Measurements from ENCODE around the gene CEP68.

The CEP68 gene

GRCh38 chr2:65057391-65058052, 1.3 kb downstream of the CEP68 start:
- peak; percentile 60 for DNase-seq (ENCODE audit: low spot score)

DNA sequence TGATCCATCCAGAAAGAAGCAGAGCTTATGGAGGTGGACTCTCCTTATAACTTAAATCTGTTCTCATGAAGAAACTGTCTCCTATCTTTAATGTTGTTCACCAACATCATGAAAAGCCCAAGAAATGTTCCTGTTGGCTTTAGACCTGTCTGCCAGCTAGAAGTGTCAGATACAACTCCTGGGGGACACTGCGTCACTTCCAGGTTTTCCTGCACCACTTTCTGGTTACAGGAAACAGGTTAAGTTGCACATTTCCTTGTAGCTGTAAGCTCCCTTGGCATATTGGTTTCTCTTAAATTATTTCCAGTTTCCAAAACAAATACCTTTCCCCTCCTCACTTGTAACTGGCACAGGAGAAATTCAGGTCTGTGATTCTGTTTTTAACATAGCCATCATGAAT, 2.9 kb downstream of the CEP68 start:
- no peak for DNase-seq (ENCODE audit: low spot score)

DNA sequence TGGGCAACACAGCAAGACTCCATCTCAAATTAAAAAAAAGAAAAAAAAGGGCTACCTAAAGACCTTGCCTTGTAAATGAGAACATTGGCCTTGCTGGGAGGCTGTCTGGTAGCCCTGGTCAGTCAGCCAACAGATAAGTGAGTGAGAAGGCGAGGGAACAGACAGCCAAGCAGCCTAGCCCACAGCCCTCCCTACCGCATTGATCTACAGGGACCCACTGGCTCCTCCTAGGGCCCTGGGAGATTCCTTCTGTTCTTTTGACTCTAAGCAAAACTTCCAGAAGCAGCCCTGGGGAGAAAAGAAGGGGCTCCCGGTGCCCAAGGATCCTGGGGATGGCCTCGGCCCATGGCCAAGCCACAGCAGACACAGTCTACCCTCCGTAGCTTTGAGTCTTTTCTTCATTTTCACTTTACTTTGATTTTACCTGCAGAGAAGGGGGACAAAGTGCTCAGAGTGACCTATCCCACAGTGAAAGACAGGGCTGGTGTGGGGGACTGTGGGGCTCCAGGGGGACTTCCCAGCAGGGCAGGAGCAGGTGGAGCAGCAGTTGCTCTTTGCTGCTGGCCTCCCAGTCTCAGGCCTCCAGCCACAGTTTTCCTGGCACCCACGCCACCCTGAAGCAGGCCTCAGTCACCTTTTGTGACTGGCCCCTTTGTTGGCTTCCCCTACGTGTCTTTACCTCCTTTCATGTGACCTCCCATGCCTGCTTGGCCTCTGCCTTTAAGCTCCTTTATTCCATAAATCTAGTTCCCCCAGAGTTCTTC, 5.1 kb downstream of the CEP68 start:
- no peak for DNase-seq (ENCODE audit: low spot score)

DNA sequence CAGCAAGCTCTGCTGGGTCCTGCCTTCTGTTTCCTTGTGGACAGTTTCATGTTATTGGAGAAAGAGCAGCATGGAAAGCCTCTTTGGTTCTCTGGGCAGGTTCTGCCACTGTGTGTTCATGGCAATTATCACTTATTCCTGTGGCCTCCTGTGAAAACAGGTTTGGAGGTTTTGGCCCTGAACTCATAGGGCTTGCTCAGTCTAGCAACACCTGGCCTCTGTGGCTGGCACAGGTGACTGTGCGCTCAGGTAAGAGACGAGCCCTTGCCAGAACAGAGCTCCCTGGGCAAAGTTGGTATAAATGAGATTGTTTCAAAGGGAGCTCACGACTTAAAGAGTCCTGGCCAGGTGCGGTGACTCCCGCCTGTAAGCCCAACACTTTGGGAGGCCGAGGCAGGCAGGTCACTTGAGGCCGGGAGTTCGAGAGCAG, 5.7 kb downstream of the CEP68 start:
- no peak for DNase-seq (ENCODE audit: low spot score)

DNA sequence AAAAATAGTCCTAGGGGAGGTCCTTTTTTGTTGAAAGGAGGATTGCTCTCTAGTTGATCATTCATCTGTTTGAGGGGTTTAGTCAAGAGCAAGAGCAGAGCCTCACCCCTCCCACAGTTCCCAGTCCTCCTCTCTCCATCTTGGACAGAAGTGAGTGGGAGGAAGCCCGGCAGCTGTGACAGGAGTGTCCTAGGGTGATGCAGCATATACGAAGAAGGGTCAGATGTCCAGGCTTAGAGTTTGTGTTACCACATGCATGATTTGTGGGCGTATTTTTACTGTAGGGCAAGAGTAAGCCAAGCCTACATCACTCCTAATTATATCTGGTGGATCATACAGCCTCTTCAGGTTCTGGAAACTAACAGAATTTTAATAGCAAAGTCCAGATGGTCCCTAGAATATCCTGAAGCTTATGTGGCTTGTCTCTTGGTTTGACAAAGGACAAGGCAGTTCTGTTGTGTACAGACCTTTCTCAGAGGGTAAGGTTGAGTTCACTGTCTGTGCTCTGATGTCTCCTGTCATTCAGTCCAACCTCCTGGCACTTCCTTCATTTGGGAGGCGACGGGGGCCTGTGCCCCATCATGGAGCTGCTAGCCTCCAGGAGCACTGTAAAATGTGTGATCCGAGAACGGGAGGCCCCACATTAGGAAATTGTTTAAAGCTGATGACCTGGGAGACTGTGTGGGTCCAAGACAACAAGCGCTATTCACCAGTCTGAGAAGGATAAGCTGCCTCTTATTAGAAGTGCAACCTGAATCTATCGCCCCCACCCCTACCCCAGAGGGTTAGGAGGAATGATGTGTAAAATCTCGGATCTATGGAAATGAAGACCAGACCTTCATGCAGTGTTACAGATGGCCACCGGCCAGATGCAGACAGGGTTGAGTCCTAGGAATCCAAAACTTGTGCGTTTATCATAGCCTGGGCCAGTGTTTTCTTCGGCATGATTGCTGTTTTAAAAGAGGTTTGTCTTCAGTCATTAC, 6.9 kb downstream of the CEP68 start:
- no peak for DNase-seq (ENCODE audit: low spot score)

GRCh38 chr2:65064728-65065552, 8.7 kb downstream of the CEP68 start:
- peak; percentile 62 for DNase-seq (ENCODE audit: low spot score)

DNA sequence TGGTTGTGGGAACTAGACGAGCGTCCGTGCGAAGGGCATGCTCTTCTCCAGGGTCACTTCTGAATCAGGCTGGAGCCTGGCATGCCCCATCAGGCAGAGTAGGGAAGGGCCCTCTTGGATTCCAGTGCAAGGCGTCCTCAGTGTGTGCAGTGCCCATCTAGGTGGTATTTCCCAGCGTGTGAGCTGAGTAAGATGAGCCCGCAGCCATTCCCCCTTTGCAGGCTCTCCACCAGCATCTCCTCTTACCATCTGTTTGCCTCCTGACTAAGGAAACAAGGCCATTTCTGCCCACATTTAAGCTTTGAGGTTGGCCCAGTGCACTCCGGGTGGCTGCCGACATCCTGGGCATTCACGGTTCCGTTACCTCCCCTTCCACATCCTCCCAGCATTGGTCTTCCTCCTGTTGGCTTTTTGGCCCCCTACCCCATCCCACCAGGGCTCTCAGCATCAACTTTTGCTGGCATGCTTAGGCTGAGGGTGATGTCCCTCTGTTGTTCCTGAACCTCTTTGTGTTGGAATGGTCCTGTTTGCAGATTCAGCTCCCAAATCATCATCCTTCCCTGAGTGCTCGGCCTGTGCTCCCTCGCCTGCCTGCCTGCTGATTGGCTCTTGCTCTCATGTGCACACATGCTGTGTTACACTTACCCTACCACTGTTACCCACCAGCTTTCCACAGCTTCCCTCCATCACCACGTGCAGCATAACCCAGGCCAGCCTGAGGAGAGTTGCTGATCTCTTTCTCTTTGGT, 11.8 kb downstream of the CEP68 start:
- DNase-seq (ENCODE audit: low spot score) = no peak

GRCh38 chr2:65069439-65069824, 13.2 kb downstream of the CEP68 start:
- no peak for DNase-seq (ENCODE audit: low spot score)

GRCh38 chr2:65070172-65070830, 14.1 kb downstream of the CEP68 start:
- DNase-seq (ENCODE audit: low spot score) = peak; percentile 72

- DNase-seq (ENCODE audit: low spot score) = no peak
These were observed 14.6 kb downstream of the CEP68 start for GRCh38 chr2:65070856-65071255.

- no peak for DNase-seq (ENCODE audit: low spot score)
These were observed 15.4 kb downstream of the CEP68 start for GRCh38 chr2:65071499-65072180.

GRCh38 chr2:65072181-65072970, 16.2 kb downstream of the CEP68 start:
- DNase-seq (ENCODE audit: low spot score) = no peak

DNA sequence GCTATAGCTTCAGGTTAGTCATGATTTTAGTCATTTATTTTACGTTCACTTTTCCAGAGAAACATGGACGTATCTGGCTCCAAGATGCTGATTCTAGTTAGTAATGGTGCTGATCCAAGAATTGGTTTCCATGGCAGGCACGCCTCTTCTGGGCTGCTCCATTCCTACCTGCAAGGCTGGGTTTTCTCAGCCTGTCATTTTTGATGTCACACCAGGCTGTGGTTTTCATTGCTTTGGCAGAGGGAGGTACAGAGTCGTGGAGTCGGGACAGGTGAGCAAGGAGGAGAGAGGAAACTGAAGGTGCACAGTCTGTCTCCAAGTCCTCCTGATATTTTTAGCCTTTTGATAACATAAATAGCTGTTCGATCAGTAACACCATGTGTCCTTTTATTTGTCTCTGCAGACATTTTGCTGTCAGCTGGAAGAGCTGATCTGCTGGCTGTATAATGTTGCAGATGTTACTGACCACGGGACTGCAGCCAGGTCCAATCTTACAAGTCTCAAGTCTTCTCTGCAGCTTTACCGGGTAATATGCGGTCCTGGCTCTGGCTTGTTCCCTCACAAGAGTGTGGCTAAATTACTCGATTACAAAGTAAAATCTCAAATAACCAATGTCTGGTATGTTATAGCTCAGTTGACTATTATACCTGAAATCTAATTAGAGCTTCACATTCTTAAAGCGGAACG, 17.8 kb downstream of the CEP68 start:
- no peak for DNase-seq (ENCODE audit: low spot score)

DNA sequence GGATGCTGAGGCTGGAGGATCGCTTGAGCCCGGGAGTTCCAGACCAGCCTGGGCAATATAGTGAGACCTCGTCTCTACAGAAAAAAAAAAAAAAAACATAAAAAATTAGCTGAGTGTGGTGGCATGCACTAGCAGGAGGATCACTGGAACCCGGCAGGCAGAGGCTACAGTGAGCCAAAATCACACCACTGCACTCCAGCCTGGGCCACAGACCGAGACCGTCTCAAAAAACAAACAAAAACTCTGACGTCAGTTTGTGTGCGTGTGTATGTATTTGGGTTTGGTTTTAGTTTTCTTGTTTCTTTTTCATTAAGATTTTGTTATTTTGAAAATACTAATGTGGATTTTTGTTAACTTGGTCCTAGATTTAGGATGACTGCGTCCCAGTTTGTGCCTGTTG, 19.0 kb downstream of the CEP68 start:
- no peak for DNase-seq (ENCODE audit: low spot score)

GRCh38 chr2:65075605-65076344, 19.6 kb downstream of the CEP68 start:
- no peak for DNase-seq (ENCODE audit: low spot score)

GRCh38 chr2:65076345-65076710, 20.1 kb downstream of the CEP68 start:
- DNase-seq (ENCODE audit: low spot score) = no peak

DNA sequence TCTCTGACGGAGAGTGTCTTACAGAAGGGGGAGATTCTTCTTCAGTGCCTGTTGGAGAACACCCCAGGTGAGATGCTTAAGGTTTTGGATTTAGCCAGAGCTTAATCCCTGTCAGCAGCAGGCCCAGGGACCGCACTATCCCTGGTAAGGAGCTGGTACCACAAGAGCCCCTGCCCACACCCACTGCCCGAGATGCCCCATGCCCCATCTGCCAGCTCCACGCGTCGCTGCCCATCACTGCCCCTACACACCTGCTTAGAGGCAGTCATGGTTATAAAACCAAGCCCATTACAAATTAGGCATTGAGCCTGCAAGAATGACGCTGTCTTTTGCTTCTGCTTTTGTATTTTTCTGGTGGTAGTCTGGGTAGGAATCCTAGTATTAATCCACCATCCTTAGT, 21.7 kb downstream of the CEP68 start:
- DNase-seq (ENCODE audit: low spot score) = no peak

- DNase-seq (ENCODE audit: low spot score) = no peak
These were observed 22.8 kb downstream of the CEP68 start for GRCh38 chr2:65079017-65079416.
